Activated CD4-positive, CD25-positive, alpha-beta regulatory T cell treated with anti-CD3 and anti-CD28 coated beads, Interleukin-2, amount 50 U/mL, for 16 hours (primary cell): ENCODE data around the gene GPR39.

Experiments
- DNase-seq: peaks from one replicate; pipeline ENCODE4 v3.0.0-alpha.2; 2020; ENCODE audit warnings: low read depth, low spot score

The GPR39 gene

DNA sequence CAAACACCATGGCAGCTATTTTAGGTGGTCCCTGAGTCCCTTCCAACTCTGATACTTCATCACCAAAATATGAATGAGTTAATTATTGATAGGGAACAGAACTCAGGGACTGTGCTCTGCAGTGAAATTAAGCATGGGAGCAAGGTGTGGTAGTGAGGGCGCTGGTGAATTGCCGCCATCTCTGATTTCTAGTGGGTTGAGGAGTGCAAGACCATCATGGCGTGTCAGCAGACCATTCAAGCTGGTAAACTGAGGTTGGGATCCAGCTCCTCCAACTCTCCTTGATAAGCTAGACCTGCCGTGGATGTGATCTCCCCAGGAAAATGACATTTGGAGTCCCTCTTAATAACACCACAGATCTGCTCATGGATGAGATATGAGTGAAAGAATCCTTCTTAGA lies 183.0 kb downstream of the GPR39 start:
- DNase-seq, result no peak

DNA sequence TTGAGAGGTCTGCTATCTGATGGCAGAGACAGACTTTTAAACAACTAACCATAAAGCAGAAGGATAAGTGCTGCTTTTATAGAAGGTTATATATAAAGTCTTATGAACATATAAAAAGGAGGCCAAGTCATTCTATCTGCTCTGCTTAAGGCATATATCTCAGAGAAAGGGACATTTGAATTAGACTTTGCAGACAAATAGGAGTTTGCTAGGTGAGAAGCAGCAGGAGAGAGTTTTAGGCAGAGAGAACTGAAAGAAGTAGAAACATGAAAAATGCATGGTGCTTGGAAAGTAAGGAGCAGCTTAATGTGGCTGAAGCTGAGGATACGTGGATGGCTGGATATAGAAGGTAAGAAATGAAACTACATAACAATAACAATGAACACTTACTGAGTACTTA lies 188.0 kb downstream of the GPR39 start:
- no peak for DNase-seq

DNA sequence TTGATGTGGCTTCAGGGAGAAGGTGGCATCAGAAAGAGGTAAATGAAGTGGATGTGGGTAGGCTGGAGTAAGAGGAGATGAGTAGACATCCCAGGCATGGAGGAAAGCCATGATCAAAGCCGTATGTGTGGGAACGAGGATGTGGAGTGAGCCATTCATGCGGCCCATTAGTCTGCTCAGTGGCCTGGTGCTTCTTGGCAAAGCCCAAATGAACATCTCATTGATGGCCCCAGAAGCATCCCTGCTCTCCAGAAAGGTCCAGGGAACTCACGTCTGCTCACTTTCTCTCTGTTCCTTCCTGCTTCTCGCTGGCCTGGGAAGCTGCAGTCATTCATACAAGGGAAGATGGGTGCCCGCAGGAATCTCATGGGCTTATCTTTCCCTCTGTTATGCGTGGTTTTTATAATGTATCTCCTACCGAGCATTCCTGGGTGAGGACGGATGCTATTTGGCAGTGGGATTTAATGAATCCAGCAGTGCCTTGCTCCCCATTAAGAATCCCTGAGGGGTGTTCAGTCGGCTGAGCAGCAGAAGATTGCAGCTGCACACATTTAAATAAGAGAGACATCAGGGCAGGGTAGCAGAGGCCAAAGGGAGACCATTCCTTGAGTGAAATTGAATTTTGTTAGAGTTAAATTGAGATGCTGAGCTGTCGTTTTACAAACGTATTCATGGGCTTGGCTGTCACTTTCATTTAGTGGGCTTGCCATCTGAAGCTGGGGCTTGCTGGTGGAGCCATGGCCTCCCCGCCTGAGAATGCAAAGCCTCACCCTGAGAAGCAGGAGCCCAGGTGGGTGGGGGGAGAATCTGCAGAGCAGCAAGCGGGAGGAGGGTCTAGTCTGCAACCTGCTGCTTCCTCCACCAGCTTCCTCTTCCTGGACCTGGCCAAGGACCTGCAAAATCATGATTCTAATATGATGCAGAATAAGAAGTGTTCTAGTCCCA lies 188.9 kb downstream of the GPR39 start:
- DNase-seq, result no peak

- DNase-seq, result no peak
These were observed 190.0 kb downstream of the GPR39 start for GRCh38 chr2:132606649-132607048.

GRCh38 chr2:132607426-132608090 lies 191.0 kb downstream of the GPR39 start:
- DNase-seq, result no peak

- no peak for DNase-seq
These were observed 191.7 kb downstream of the GPR39 start for GRCh38 chr2:132608311-132608710.

DNA sequence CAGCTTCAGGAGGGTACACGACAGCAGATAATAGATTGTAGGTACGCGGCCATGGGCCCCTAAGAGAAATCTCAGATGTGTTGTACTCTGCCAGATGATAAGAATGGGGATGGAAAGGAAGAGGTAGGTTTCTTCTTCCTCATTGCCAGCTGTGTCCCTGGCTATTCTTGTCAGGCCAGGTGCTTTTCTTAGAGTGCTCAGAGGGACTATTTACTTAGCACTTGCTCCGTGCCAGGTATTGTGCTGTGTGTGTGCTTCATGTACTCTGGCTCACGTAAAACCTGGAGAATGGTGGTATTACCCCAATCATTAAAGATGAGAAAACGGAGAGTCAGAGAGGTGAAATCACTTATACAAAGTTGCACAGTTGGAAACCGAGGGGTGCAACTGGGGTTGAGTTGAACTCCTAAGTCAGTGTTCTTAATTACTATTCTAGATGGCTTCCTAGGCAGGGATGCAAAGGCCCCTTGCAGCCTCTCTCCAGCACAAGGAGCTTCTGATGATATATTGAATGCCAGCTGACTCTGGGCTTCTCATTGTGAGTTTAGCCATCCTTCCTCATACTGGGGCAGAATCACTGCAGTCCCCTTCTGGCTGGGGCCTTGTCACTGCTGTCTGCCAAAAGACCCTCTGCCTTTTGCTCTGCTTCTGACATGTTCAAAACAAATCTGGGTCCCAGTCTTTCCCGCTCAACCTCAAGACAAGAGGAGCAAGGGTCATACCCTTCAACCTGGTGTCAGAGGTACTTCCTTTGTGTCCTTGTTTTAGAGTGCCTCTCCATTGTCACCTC lies 192.7 kb downstream of the GPR39 start:
- no peak for DNase-seq

DNA sequence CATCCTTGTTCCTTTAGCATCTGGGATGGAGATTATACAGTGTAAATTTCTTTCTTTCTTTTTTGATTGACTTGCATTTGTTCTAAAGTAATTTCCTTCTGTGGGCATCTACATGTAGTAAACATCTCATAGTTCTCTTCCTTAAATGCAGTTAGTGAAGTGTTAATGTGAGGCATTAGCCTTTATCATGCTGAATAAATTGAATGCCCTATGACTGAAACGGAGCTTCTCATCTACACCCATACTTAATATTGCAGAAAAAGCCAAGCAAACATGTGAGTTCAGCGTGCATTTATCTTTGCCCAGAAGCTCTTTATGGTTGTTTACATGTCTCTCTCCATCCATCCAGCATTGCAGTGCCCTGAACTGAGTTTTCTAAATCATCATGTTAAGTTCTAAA lies 195.1 kb downstream of the GPR39 start:
- DNase-seq, result no peak

DNA sequence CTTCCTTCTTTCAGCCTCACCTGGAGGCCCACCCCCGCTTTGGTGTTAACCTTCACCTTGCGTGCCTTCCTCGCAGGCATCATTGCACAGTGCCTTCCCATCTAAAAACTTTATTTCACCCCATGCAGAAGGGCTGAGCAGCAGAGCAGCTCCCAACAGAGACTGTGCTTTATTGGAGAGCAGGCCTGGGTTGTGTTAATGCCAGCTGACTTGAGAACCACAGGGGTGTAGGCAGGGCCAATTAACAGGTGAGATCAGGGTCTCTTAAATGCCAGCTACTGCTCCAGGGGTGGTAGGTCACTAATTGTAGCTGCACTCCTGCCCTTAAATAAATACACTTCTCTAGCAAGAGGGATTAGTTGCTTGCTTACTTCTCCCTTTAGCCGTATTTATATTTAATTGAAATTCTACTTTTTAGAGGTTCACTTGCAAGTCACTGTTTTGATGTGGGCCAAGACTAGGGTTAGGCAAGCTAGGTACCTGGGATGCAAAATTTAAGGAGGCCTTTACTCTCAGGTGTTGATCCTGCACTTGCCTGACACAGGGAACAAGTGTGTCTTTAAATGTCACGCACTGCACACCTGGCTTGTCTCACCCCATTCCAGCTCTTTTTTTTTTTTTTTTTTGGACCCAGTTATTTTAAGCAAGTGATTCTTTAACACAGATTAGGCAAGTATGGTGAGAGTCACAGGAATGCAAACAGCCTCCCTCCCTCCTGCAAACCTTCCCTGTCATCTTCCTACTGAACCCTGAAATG lies 198.9 kb downstream of the GPR39 start:
- no peak for DNase-seq

- DNase-seq, result no peak
These were observed 201.4 kb downstream of the GPR39 start for GRCh38 chr2:132617989-132618388.

GRCh38 chr2:132618734-132619133 lies 202.1 kb downstream of the GPR39 start:
- no peak for DNase-seq

DNA sequence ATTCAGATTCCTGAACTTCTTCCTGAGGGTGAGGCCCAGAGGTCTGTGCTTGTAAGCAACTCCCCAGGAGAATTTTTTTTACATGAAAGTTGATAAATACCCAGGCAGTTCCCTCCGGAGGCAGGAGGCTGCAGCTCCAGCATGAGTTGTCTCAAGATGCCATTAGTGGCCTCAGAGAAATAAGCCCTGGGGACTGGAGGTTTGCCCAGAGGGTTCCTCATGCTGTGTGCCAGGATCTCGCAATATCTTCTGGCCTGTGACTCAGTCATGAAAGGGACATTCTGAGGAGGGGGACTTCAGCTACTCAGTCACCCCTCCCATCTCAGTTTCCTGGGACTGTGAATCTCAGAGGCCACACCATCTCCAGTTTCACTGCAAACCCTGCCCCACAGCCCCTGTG lies 203.5 kb downstream of the GPR39 start:
- no peak for DNase-seq

DNA sequence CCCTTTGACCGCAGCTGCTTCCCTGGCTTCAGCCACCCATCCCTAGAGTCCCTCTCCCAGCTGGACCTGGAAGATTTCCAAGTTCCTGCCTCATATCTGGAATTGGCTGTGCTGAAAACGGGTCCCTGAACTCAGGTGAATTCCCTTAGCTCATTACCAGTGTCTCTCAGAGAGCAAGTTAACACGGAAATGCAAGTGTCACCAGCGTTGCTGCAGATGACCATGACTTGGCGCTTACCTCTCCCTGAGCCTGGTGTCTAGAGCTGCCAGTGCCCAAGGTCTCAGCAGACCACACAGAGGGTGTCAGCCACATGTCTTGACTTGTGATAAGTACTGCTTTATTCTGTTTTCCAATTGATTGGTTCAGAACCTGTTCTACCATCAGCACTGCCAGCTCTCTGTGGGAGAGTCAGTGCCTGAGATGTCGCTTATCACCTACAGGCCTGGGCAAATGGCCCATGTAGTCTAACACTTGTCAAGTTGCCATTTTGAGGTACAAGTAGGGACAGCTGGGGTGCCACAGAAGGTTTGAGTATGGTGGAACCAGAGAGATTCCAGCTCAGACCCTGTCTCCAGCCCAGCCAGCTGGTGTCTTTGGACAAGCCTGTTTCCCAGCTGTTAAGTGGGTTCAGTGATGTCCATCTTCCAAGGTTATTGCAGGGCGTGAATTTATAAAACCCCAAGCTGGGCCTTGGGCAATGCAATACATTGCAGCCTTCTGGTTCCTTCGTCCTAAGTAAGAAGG lies 204.7 kb downstream of the GPR39 start:
- DNase-seq, result no peak

DNA sequence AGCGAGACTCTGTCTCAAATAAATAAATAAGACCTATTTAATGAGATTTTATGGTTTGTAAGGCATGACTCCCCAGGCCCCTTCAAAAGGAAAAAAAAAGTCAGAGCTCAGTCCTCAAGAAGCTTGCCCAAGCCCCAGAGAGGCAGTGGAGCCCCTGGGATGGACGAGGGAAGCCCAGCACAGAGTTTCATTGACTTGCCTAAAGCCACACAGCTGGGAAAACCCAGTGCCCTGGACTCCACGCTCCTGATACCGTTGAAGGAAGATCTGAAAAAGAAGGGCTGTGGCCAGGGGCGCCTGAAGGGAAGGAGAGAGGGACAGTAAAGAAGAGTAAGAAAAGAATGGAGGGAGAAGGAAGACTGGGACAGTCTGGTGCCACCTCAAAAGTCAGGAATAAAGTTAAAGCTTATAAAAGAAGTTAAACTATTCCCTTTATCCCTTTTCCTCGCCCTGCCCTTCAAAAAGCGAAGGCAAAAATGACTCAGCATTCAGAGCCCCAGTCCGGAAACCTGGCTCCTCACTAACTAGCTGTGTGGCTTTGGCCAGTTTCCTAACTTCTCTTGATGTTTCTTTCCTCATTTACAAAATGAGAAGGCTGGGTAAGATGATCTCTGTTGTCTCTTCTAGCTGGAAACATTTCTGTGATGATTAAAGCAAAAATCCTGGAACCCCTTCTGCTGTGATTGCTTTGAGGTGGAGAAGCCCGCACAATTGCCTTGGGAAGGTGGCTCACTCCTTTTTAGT lies 206.7 kb downstream of the GPR39 start:
- DNase-seq, result no peak

DNA sequence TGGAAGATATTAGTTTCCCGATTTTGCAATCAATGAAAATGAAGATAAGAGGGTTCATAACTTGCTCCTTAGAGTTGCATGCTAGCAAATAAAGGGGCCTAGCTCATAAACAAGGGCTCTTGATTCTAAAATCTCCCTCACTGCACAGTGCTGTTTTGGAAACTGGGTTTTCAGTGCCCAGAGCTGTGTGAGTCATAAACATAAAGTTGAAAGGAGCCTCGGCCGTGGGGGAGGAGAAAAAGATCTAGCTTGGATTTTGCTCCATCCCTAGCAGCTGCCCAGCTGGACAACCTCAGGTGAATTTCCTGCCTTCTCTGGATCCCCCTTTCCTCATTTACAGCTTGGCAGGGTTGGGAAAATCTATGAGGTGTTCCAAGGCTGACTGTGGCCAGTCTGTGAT lies 210.9 kb downstream of the GPR39 start:
- no peak for DNase-seq

GRCh38 chr2:132632000-132632649 lies 215.5 kb downstream of the GPR39 start:
- no peak for DNase-seq

GRCh38 chr2:132633635-132634034 lies 217.0 kb downstream of the GPR39 start:
- DNase-seq, result no peak

GRCh38 chr2:132636346-132636745 lies 219.7 kb downstream of the GPR39 start:
- DNase-seq, result no peak

DNA sequence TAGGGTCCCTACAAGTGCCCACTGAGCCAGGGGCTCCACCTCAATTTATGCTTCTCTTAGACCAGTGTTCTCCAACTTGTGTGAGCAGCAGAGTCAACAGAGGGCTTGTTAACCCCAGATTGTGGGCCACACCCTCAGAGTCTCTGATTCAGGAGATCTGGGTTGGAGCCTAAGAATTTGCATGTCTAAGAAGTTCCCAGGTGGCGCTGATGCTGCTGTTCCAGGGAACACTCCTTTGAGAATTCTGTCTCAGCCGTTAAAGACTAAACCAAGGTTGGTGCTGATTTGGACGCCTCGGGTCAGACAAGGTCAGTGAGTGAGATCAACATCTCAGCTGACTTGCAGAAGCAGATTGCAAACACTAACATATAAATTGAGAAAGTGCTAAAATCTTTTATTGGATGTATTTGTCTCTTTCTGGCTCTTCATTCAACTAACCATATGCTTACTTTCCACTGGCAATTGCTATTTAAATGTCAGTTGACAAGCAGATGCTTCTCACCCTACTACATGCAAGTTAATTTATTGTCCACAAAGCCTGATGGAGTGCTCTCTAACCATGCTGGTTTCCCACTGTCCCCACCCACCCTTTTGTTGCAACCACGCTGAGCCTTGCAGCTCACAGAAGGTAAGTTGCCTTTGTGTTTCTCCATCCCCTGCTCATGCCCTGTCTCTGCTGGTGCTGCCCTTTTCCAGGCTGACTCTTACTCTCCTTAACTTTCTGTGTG lies 221.9 kb downstream of the GPR39 start:
- no peak for DNase-seq
